ENCODE results near the gene FAHD2A.
"Not testable (repeated sequence)": the region's sequence is repeated elsewhere in the genome, so short reads cannot be mapped to it uniquely, and the experiment has no call there.

FAHD2A gene

DNA sequence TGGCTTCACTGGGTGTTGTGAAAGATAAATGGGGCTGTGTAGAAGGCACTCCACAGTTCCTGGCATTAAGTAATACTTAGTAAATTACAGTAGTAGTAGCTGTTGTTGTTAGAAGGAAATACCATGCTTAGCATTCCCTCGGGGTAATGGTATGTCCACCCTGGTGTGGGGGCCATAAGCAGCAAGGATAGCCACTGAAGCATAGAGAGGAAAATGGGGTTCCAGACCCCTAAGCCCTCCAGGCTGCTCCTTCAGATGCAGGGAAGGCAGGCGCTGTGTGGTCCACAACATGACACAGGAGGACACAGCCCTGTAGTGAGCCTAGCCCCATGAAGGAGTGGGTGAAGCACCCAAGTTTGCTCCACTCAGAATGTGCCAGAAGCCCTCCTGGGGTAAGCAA is 31.5 kb downstream of the FAHD2A start:
- not testable (repeated sequence) for H3K4me3 ChIP-seq (ENCODE audit: control insufficient read depth, low read depth, low read length); DNase-seq (ENCODE audit: low read depth)

- peak; percentile 17 for DNase-seq (ENCODE audit: low read depth)
- H3K4me3 ChIP-seq (ENCODE audit: control insufficient read depth, low read depth, low read length): not testable (repeated sequence)
Measured at GRCh38 chr2:95434507-95435076, 32.1 kb downstream of the FAHD2A start.

- not testable (repeated sequence) for DNase-seq (ENCODE audit: low read depth); H3K4me3 ChIP-seq (ENCODE audit: control insufficient read depth, low read depth, low read length)
Measured at GRCh38 chr2:95435162-95435871, 32.8 kb downstream of the FAHD2A start.

DNA sequence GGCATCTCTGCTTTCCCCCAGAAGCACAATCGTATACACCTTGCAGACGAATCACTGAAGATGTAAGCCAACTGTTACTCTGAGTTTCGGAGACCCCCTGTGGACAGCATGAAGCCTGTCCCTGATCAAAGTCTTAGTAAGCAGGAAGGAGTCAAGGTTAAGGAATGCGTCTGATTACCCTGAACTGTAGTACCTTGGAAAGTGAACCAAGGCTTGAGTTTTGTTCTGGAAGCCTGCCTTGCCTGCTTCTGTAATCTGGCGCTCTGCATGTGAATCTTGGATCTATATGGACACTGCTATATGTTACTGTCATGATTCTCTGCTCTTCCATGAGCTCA is 33.3 kb downstream of the FAHD2A start:
- H3K4me3 ChIP-seq (ENCODE audit: control insufficient read depth, low read depth, low read length): not testable (repeated sequence)

GRCh38 chr2:95442474-95443099 is 40.1 kb downstream of the FAHD2A start:
- not testable (repeated sequence) for H3K4me3 ChIP-seq (ENCODE audit: control insufficient read depth, low read depth, low read length); DNase-seq (ENCODE audit: low read depth)

More for the DNA sequence above, 33.3 kb downstream of the FAHD2A start:
- not testable (repeated sequence) for DNase-seq (ENCODE audit: low read depth)

DNA sequence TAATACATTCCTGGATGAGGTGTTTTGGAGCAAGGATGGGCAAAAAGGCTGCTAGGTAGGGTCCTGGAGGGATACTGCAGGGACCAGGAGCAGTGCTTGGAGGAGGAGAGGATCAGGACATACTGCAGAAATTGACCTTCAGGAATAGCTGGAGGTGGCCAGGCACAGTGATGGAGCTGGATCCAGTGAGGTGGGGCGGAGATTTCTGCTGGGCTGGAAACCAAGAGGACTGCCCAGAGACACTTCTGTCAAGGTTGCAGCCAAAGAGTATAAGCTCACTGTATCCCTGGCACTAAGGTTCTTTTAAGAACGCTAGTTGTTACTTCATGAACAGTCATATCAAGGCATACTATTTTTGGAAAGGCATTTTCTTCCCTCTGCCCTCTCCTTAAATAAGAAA is 42.8 kb downstream of the FAHD2A start:
- not testable (repeated sequence) for DNase-seq (ENCODE audit: low read depth); H3K4me3 ChIP-seq (ENCODE audit: control insufficient read depth, low read depth, low read length)

- DNase-seq (ENCODE audit: low read depth); H3K4me3 ChIP-seq (ENCODE audit: control insufficient read depth, low read depth, low read length): not testable (repeated sequence)
Measured at GRCh38 chr2:95463292-95463691, 60.8 kb downstream of the FAHD2A start.

All from AG09309 (cell line).